Measurements from ENCODE around the gene ZBTB40. TPM values are rescaled to one million over a fixed set of nuclear protein-coding genes. Genes with fewer than 3 reads are reported as not detected.

ZBTB40 gene
- total and polyA plus RNA-seq, 2 of the 13 experiments (the other 11 are each of a cell fraction or from before 2014, with no cell fraction given) = 8.8 to 16.5 TPM

GRCh38 chr1:22450351-22451021 is 1.2 kb upstream of the ZBTB40 start (continued):
- 0 out of 2 replicates have a peak, but pooled peaks have one; percentile 45 for TF ChIP-seq ZSCAN21 (CRISPR knock-in tag; IDR thresholded peaks at IDR 0.05; ENCODE audit: borderline replicate concordance)
- TF ChIP-seq AKNA (CRISPR knock-in tag; IDR thresholded peaks at IDR 0.05; ENCODE audit: borderline replicate concordance) = no peak
- no peak for TF ChIP-seq GLI4 (CRISPR knock-in tag; IDR thresholded peaks at IDR 0.05; ENCODE audit: borderline replicate concordance)
- no peak for TF ChIP-seq ZBTB42 (CRISPR knock-in tag; IDR thresholded peaks at IDR 0.05)
- TF ChIP-seq, protein P1, sequence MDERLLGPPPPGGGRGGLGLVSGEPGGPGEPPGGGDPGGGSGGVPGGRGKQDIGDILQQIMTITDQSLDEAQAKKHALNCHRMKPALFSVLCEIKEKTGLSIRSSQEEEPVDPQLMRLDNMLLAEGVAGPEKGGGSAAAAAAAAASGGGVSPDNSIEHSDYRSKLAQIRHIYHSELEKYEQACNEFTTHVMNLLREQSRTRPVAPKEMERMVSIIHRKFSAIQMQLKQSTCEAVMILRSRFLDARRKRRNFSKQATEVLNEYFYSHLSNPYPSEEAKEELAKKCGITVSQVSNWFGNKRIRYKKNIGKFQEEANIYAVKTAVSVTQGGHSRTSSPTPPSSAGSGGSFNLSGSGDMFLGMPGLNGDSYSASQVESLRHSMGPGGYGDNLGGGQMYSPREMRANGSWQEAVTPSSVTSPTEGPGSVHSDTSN (CRISPR knock-in tag; IDR thresholded peaks at IDR 0.05) = no peak
- TF ChIP-seq IRX3 (CRISPR knock-in tag; IDR thresholded peaks at IDR 0.05; ENCODE audit: borderline replicate concordance, low read depth) = no peak
- TF ChIP-seq ZMYM4 (CRISPR knock-in tag; IDR thresholded peaks at IDR 0.05) = 0 out of 2 replicates have a peak, but pooled peaks have one; percentile 39
- TF ChIP-seq XRCC5 (optimal IDR thresholded peaks at IDR 0.05; ENCODE audit: low read length) = peak; percentile 14
- TF ChIP-seq, protein P2, sequence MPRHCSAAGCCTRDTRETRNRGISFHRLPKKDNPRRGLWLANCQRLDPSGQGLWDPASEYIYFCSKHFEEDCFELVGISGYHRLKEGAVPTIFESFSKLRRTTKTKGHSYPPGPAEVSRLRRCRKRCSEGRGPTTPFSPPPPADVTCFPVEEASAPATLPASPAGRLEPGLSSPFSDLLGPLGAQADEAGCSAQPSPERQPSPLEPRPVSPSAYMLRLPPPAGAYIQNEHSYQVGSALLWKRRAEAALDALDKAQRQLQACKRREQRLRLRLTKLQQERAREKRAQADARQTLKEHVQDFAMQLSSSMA (CRISPR knock-in tag; IDR thresholded peaks at IDR 0.05) = no peak
- no peak for TF ChIP-seq KDM1A (CRISPR knock-in tag; IDR thresholded peaks at IDR 0.05)
- no peak for TF ChIP-seq ZNF737 (CRISPR knock-in tag; IDR thresholded peaks at IDR 0.05; ENCODE audit: borderline replicate concordance)
- TF ChIP-seq BCL6 (CRISPR knock-in tag; IDR thresholded peaks at IDR 0.05) = peak; percentile 62; the same call in 1 of the 2 replicates
- no peak for TF ChIP-seq SIN3B (IDR thresholded peaks at IDR 0.05; ENCODE audit: low read length)
- TF ChIP-seq THAP11 (CRISPR knock-in tag; IDR thresholded peaks at IDR 0.05) = peak; percentile 47; the same call in 1 of the 2 replicates
- TF ChIP-seq KLF13 (CRISPR knock-in tag; IDR thresholded peaks at IDR 0.05) = no peak
- no peak for TF ChIP-seq TEAD2 (CRISPR knock-in tag; IDR thresholded peaks at IDR 0.05)
- no peak for TF ChIP-seq NPAS2 (CRISPR knock-in tag; IDR thresholded peaks at IDR 0.05; ENCODE audit: borderline replicate concordance)
- TF ChIP-seq RAD51 (IDR thresholded peaks at IDR 0.05; ENCODE audit: borderline replicate concordance) = no peak
- no peak for TF ChIP-seq ATAD3A (CRISPR knock-in tag; IDR thresholded peaks at IDR 0.05)
- TF ChIP-seq ASH2L (IDR thresholded peaks at IDR 0.05; ENCODE audit: insufficient read length, low read depth, low read length) = no peak
- TF ChIP-seq RFXAP (CRISPR knock-in tag; IDR thresholded peaks at IDR 0.05; ENCODE audit: borderline replicate concordance) = no peak
- no peak for TF ChIP-seq ZNF501 (CRISPR knock-in tag; IDR thresholded peaks at IDR 0.05)
- no peak for TF ChIP-seq SP140L (CRISPR knock-in tag; IDR thresholded peaks at IDR 0.05; ENCODE audit: borderline replicate concordance)
- TF ChIP-seq ZNF768 (CRISPR knock-in tag; IDR thresholded peaks at IDR 0.05) = no peak
- TF ChIP-seq ZSCAN22 (CRISPR knock-in tag; IDR thresholded peaks at IDR 0.05) = no peak

All from HepG2 (cell line).